Astrocyte of the spinal cord (primary cell): Measurements from ENCODE around the gene AURKAIP1.

Experiments
- DNase-seq: peaks from one replicate; pipeline ENCODE4 v3.0.0; 2011; ENCODE audit warnings: low read depth, low spot score
- H3K4me3 ChIP-seq: 2 replicates; pipeline ENCODE4 v1.5.1; 2011; ENCODE audit warnings: low read depth, mild to moderate bottlenecking, low read length, moderate library complexity
- CTCF ChIP-seq: IDR thresholded peaks from 2 replicates; pipeline ENCODE4 v1.5.1; 2012; ENCODE audit warnings: low read depth, mild to moderate bottlenecking, low read length, inconsistent platforms
- in situ Hi-C: cut with HindIII; loops from 2 replicates; pipeline ENCODE4 v1.10.0; 2017; ENCODE audit warnings: low sequenced_read_pairs

Gene AURKAIP1

GRCh38 chr1:1324524-1325287 is 50.3 kb downstream of the AURKAIP1 start, which contains the start of the genes CPTP and INTS11:
CPTP (plus strand) TSS chr1:1324802; CDS start chr1:1326911, 2,109 bp downstream.
INTS11 (minus strand) TSS chr1:1324660; CDS start chr1:1324608, 52 bp downstream.
- in situ Hi-C loops = no loop called here
- H3K4me3 ChIP-seq = peak within 1 kb of the TSS; percentile 76
- peak; percentile 85 for DNase-seq
- no peak for TF ChIP-seq CTCF

GRCh38 chr1:1324084-1324523 is 50.9 kb downstream of the AURKAIP1 start:
- peak overlapping the region; percentile 76 for H3K4me3 ChIP-seq
- no peak for TF ChIP-seq CTCF
- in situ Hi-C loops = no loop called here
- no peak for DNase-seq
